Calu3 (cell line): ENCODE results near the gene WFS1. TPM values are rescaled to one million over a fixed set of nuclear protein-coding genes. Genes with fewer than 3 reads are reported as not detected.

Source experiments
- BruUV-seq: library from RNA; stranded (reverse); fragments of 400-500 nt; replicated peaks from 2 replicates; lab custom pipeline; 2021; lab: Mats Ljungman, UMichigan
- CTCF ChIA-PET: fragments of 300-600 bp; sonication (Branson Sonifier 250); formaldehyde crosslinking; loops from one replicate; lab custom pipeline; 2022; ENCODE audit warnings: antibody characterized with exemption; lab: Charles Lee
- DNase-seq: peaks from one replicate; pipeline ENCODE4 v3.0.0; 2022
- H3K27ac Mint-ChIP-seq: one replicate; pipeline ENCODE4 v1.8.0; 2022; ENCODE audit warnings: mixed read lengths; ENCODE audit not compliant: unreplicated experiment
- H3K27me3 Mint-ChIP-seq: one replicate; pipeline ENCODE4 v1.8.0; 2022; ENCODE audit warnings: mixed read lengths; ENCODE audit not compliant: unreplicated experiment
- H3K36me3 Mint-ChIP-seq: one replicate; pipeline ENCODE4 v1.8.0; 2022; ENCODE audit warnings: mild to moderate bottlenecking, moderate library complexity, mixed read lengths; ENCODE audit not compliant: insufficient read depth, unreplicated experiment
- H3K4me1 Mint-ChIP-seq: one replicate; pipeline ENCODE4 v1.8.0; 2022; ENCODE audit warnings: mild to moderate bottlenecking, low read depth, mixed read lengths; ENCODE audit not compliant: unreplicated experiment
- H3K4me3 Mint-ChIP-seq: one replicate; pipeline ENCODE4 v1.8.0; 2022; ENCODE audit warnings: mild to moderate bottlenecking, low read depth, moderate library complexity, mixed read lengths; ENCODE audit not compliant: unreplicated experiment
- H3K9me3 Mint-ChIP-seq: one replicate; pipeline ENCODE4 v1.8.0; 2022; ENCODE audit warnings: low read depth, mixed read lengths; ENCODE audit not compliant: unreplicated experiment
- intact Hi-C: fragments of 100-400 bp; cut with micrococcal nuclease; formaldehyde crosslinking; loops from one replicate; pipeline ENCODE4 v1.10.0; 2022; ENCODE audit not compliant: unreplicated experiment
- total RNA-seq: library from RNA; stranded (reverse); gene quantifications from 2 replicates; pipeline ENCODE4 v1.2.3, GENCODE V29; 2022
- TF ChIP-seq, protein P1 (sequence below): fragments of 200-600 bp; IDR thresholded peaks from one replicate; pipeline ENCODE4 v1.8.0; 2022; ENCODE audit warnings: antibody characterized with exemption; ENCODE audit not compliant: unreplicated experiment

Gene WFS1
- total RNA-seq, 1 experiment from 2014 or later: 23.4 TPM

DNA sequence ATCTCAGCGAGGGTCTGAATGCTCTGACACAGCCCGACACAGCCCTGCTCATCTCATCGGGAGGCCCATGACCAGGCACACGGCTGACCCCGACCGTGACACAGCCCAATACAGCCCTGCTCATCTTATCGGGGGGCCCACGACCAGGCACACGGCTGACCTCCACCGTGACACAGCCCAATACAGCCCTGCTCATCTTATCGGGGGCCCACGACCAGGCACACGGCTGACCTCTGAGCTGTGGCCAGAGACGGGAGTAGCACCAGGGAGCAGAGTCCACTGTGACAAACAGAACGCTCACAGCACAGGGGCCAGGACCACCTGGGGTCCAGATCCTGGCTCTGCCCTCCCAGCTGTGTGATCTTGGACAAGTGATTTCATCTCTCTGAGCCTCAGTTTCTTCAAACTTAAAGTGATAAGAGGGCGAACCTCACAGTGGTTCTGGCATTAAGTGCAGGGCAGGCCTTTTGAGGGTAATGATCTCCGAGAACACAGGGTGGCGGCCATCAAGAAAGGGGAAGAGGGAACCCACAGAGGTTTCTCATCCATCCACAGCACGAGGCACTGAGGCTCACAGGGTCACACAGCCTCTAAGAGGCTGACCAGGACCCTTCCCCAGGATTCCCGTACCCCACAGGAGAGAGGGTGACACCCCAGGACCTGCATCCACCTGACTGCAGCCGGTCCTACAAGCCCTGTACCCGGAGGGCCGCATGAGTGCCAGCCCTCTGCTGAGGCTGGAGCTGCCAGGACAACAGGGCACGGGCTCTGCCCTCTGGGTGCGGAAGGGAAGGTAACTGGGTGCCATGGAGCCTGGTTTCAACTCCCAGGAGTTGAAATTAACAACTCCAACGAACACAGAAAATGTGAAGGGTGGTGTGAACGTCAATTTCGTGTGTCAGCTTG lies 60.1 kb downstream of the WFS1 start:
- no peak overlapping the region for H3K4me3 Mint-ChIP-seq
- intact Hi-C loops: no loop called here
- CTCF ChIA-PET: interaction anchor here (1.6 to 2.4 kb wide), 2 partner anchors 14 to 217 kb away, joined by 3 to 8 read pairs; no protein-coding TSS in a partner anchor
- no peaks in the 10 kb centered on the region for H3K4me1 Mint-ChIP-seq
- peaks cover 4% of the 10 kb centered on the region for H3K36me3 Mint-ChIP-seq
- no TSS peak for BruUV-seq
- no peak overlapping the region for H3K27ac Mint-ChIP-seq
- no peak for DNase-seq
- H3K27me3 Mint-ChIP-seq: peaks cover 2% of the 10 kb centered on the region
- TF ChIP-seq, protein P1, sequence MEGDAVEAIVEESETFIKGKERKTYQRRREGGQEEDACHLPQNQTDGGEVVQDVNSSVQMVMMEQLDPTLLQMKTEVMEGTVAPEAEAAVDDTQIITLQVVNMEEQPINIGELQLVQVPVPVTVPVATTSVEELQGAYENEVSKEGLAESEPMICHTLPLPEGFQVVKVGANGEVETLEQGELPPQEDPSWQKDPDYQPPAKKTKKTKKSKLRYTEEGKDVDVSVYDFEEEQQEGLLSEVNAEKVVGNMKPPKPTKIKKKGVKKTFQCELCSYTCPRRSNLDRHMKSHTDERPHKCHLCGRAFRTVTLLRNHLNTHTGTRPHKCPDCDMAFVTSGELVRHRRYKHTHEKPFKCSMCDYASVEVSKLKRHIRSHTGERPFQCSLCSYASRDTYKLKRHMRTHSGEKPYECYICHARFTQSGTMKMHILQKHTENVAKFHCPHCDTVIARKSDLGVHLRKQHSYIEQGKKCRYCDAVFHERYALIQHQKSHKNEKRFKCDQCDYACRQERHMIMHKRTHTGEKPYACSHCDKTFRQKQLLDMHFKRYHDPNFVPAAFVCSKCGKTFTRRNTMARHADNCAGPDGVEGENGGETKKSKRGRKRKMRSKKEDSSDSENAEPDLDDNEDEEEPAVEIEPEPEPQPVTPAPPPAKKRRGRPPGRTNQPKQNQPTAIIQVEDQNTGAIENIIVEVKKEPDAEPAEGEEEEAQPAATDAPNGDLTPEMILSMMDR: no peak
- H3K9me3 Mint-ChIP-seq: no peaks in the 10 kb centered on the region

DNA sequence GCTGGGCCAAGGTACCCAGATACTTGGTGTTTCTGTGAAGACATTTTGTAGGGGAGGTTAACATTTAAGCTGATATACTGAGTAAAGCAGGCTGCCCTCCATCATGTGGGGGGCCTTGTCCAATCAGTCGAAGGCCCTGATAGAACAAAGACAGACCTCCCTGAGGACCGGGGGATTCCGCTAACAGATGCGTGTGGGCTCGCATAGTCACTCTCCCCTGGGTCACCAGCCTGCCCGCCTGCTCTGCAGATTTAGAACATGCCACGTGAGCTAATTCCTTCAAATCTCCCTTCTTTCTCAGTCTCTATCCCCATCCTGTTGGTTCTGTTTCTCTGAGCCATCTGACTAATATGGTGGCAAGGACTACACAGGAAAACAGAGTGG lies 60.7 kb downstream of the WFS1 start:
- no peak overlapping the region for H3K4me3 Mint-ChIP-seq
- H3K9me3 Mint-ChIP-seq: no peaks in the 10 kb centered on the region
- no TSS peak for BruUV-seq
- H3K36me3 Mint-ChIP-seq: peaks cover 4% of the 10 kb centered on the region
- CTCF ChIA-PET: interaction anchor here (0.6 to 2.4 kb wide), 8 partner anchors 14 to 217 kb away, joined by 3 to 11 read pairs (median 3); partner anchors contain the start of gene JAKMIP1
- no peak for DNase-seq
- H3K27me3 Mint-ChIP-seq: peaks cover 9% of the 10 kb centered on the region
- intact Hi-C loops: no loop called here
- TF ChIP-seq, protein P1: no peak
- no peaks in the 10 kb centered on the region for H3K4me1 Mint-ChIP-seq
- H3K27ac Mint-ChIP-seq: no peak overlapping the region

DNA sequence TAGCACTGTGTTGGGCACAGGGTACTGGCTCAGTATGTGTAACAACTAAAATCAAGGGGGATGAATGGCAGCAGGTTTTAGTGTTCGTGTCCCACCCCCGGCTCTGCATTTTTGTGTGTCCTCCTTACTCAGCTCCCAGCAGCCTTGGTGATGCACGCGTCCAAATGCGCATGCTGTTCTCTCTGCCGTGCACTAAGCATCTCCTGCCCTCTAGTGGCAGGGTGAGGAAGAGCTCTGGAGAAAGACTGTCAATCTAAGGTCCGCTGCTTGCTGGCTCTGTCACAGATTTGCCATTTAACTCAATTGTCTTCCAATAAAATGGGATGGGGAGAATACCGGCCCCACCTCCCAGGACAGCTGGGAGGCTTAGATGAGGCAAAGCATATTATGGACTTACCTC lies 61.4 kb downstream of the WFS1 start:
- intact Hi-C loops: no loop called here
- peaks cover 4% of the 10 kb centered on the region for H3K36me3 Mint-ChIP-seq
- H3K4me1 Mint-ChIP-seq: no peaks in the 10 kb centered on the region
- H3K27ac Mint-ChIP-seq: no peak overlapping the region
- TF ChIP-seq, protein P1: peak; percentile 67
- peak; percentile 40 for DNase-seq
- no TSS peak for BruUV-seq
- no peak overlapping the region for H3K4me3 Mint-ChIP-seq
- CTCF ChIA-PET: interaction anchor here (0.6 to 2.4 kb wide), 14 partner anchors 13 to 335 kb away, joined by 3 to 11 read pairs (median 4); partner anchors contain the start of gene JAKMIP1
- peaks cover 13% of the 10 kb centered on the region for H3K27me3 Mint-ChIP-seq
- no peaks in the 10 kb centered on the region for H3K9me3 Mint-ChIP-seq

DNA sequence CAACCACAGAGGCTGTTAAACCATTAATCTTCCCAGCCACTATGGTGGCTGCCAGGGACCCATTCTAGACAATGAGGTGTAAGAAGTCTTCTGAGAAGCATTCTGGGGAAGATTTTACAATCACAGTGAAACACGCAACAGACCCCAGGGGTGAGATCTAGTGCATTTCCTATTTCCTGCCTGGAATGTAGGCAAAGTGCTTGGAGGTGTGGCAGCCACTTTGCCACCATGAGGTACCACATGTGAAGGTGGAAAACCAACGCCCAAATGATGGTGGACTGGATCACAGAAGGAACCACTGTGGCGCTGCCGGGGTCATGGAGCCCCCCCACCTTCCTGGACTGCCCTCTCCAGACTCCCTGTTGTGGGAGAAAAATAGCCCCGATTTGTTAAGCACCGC lies 61.8 kb downstream of the WFS1 start:
- TF ChIP-seq, protein P1: no peak
- DNase-seq: no peak
- CTCF ChIA-PET: interaction anchor here (0.6 to 2.4 kb wide), 14 partner anchors 13 to 752 kb away, joined by 3 to 11 read pairs (median 4); no protein-coding TSS in a partner anchor
- intact Hi-C loops: no loop called here
- peaks cover 4% of the 10 kb centered on the region for H3K36me3 Mint-ChIP-seq
- BruUV-seq: no TSS peak
- peaks cover 13% of the 10 kb centered on the region for H3K27me3 Mint-ChIP-seq
- H3K9me3 Mint-ChIP-seq: no peaks in the 10 kb centered on the region
- no peaks in the 10 kb centered on the region for H3K4me1 Mint-ChIP-seq
- no peak overlapping the region for H3K4me3 Mint-ChIP-seq
- no peak overlapping the region for H3K27ac Mint-ChIP-seq
